Smooth muscle cell (in vitro differentiated cells): Measurements from ENCODE around the gene NTF3. TPM values are rescaled to one million over a fixed set of nuclear protein-coding genes. Genes with fewer than 3 reads are reported as not detected.

Source experiments
- DNase-seq: peaks from one replicate; lab custom pipeline; 2025; ENCODE audit not compliant: unreplicated experiment; lab: John Stamatoyannopoulos, UW
- H2AFZ ChIP-seq: fragments of 200-600 bp; sonication (generic); 2 replicates; pipeline ENCODE4 v1.6.0; 2016; ENCODE audit warnings: antibody characterized with exemption, low read depth, mild to moderate bottlenecking
- H3F3A ChIP-seq: fragments of 200-600 bp; sonication (generic); 2 replicates; pipeline ENCODE4 v1.6.0; 2017; ENCODE audit warnings: antibody characterized with exemption, low read depth
- H3K27ac ChIP-seq: fragments of 200-600 bp; sonication (generic); 2 replicates; pipeline ENCODE4 v1.5.1; 2016; ENCODE audit warnings: low read depth, mild to moderate bottlenecking
- H3K27me3 ChIP-seq: fragments of 200-600 bp; sonication (generic); 2 replicates; pipeline ENCODE4 v1.6.1; 2016; ENCODE audit warnings: low read depth, mild to moderate bottlenecking
- H3K36me3 ChIP-seq: fragments of 200-600 bp; sonication (generic); 2 replicates; pipeline ENCODE4 v1.5.1; 2016; ENCODE audit warnings: low read depth
- H3K4me1 ChIP-seq: fragments of 200-600 bp; sonication (generic); 2 replicates; pipeline ENCODE4 v1.5.1; 2016; ENCODE audit warnings: low read depth
- H3K4me2 ChIP-seq: fragments of 200-600 bp; sonication (generic); 2 replicates; pipeline ENCODE4 v1.6.0; 2016; ENCODE audit warnings: mild to moderate bottlenecking
- H3K4me3 ChIP-seq: fragments of 200-600 bp; sonication (generic); 2 replicates; pipeline ENCODE4 v1.5.1; 2016; ENCODE audit warnings: mild to moderate bottlenecking
- H3K79me2 ChIP-seq: fragments of 200-600 bp; sonication (generic); 2 replicates; pipeline ENCODE4 v1.6.0; 2016; ENCODE audit warnings: low read depth, mild to moderate bottlenecking
- H3K9ac ChIP-seq: fragments of 200-600 bp; sonication (generic); 2 replicates; pipeline ENCODE4 v1.6.0; 2016; ENCODE audit warnings: low read depth
- H3K9me3 ChIP-seq: fragments of 200-600 bp; sonication (generic); replicated peaks from 2 replicates; pipeline ENCODE4 v1.5.1; 2016; ENCODE audit warnings: low read depth
- H4K20me1 ChIP-seq: fragments of 200-600 bp; sonication (generic); 2 replicates; pipeline ENCODE4 v1.6.0; 2016; ENCODE audit warnings: low read depth
- WGBS: methylation state at CpG from one replicate; pipeline ENCODE4 v1.1.7; 2016; ENCODE audit warnings: low lambda C conversion rate; 5-methylcytosine and 5-hydroxymethylcytosine counted together
- polyA plus RNA-seq: library from polyadenylated mRNA; unstranded; fragments of >200 nt; fragmentation: Nextera tagmentation; extraction: Ambion mirVana; gene quantifications from 2 replicates; pipeline ENCODE4 v1.2.1, GENCODE V29; 2016
- total RNA-seq: library from RNA; depleted of rRNA; stranded (reverse); fragments of >200 nt; gene quantifications from 2 replicates; pipeline ENCODE4 v1.2.3, GENCODE V29; 2014
- TF ChIP-seq, protein P1 (sequence below): fragments of 200-600 bp; sonication (generic); IDR thresholded peaks from 2 replicates; pipeline ENCODE4 v1.5.1; 2017; ENCODE audit warnings: borderline replicate concordance, mild to moderate bottlenecking, antibody characterized with exemption; ENCODE audit not compliant: insufficient read depth, poor library complexity, severe bottlenecking

The NTF3 gene
- total and polyA plus RNA-seq, 2 experiments from 2014 or later = 1.1 to 3.4 TPM

DNA sequence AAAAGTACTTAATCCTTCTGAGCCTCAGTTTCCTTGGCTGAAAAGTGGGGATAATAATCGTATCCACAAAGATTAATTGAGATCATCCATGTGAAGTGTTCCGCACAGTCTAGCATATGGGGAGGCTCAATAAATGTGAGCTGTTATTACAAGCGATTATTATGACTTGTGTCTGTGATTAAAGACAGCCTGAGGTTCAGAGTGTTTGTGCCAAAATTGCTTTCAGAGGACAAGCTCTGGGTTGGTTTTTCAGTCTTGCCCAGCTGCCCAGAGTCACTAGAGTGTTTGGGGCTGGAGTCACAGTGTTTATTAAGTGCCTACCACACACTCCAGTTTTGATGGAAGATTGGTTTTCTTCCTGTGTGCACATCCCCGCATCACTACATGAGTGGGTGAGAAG lies 53.5 kb downstream of the NTF3 start:
- Histone ChIP-seq H3K9ac (no peak overlapping the region), H3K27me3 (no peaks in the 10 kb centered on the region), H3K4me3 (no peak overlapping the region), H4K20me1 (no peaks in the 10 kb centered on the region), H2AFZ (no peak overlapping the region), H3K36me3 (no peaks in the 10 kb centered on the region), H3K27ac (no peak overlapping the region), H3K79me2 (no peaks in the 10 kb centered on the region), H3F3A (no peaks in the 10 kb centered on the region), H3K4me1 (peaks cover 13% of the 10 kb centered on the region), H3K9me3 (no peaks in the 10 kb centered on the region), H3K4me2 (no peak overlapping the region)
- DNase-seq = no peak
- TF ChIP-seq, protein P1, sequence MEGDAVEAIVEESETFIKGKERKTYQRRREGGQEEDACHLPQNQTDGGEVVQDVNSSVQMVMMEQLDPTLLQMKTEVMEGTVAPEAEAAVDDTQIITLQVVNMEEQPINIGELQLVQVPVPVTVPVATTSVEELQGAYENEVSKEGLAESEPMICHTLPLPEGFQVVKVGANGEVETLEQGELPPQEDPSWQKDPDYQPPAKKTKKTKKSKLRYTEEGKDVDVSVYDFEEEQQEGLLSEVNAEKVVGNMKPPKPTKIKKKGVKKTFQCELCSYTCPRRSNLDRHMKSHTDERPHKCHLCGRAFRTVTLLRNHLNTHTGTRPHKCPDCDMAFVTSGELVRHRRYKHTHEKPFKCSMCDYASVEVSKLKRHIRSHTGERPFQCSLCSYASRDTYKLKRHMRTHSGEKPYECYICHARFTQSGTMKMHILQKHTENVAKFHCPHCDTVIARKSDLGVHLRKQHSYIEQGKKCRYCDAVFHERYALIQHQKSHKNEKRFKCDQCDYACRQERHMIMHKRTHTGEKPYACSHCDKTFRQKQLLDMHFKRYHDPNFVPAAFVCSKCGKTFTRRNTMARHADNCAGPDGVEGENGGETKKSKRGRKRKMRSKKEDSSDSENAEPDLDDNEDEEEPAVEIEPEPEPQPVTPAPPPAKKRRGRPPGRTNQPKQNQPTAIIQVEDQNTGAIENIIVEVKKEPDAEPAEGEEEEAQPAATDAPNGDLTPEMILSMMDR = no peak
- 76% methylated on average over 4 of the region's 4 CpGs for WGBS

- Histone ChIP-seq H3K9me3 (no peaks in the 10 kb centered on the region), H3K27ac (no peak overlapping the region), H3K36me3 (no peaks in the 10 kb centered on the region), H3K4me3 (no peak overlapping the region), H3F3A (no peaks in the 10 kb centered on the region), H3K4me2 (no peak overlapping the region), H2AFZ (no peak overlapping the region), H3K9ac (no peak overlapping the region), H3K4me1 (peaks cover 13% of the 10 kb centered on the region), H3K79me2 (no peaks in the 10 kb centered on the region), H4K20me1 (no peaks in the 10 kb centered on the region), H3K27me3 (no peaks in the 10 kb centered on the region)
- DNase-seq = no peak
- 70% methylated on average over 7 of the region's 7 CpGs for WGBS
- TF ChIP-seq, protein P1 = no peak
Observed at GRCh38 chr12:5487076-5487475, 55.2 kb downstream of the NTF3 start.

DNA sequence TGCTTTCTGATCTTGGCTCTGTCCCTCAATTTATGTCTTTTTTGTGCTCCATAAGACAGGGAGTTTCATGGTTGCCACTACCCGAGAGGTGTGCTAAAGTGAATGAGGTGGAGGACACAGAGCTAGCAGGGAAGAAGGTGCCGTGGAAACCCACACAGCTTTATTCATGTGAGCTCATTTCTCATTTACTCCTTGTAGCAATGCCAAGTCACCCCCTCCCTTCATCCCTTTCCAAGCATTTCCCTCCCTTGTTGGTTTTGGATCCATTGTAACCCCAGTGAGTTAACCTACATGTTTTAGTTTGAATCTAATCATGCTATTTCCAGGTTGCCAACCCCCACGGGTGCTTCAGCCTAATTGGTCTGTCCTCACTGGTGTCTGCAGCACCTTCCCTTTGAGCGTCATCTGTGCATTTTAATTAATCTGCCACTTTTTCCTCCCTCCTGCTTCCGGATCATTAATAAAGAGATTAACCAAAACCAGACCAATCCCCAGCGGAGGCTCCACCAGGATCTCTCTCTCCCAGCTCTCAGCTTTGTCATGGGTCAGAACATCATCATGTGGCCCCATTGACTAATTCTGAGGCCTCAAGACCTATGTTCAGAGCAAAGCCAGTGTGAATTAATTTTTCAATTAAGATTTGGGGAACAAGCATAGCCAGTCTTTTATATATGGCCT lies 56.2 kb downstream of the NTF3 start:
- Histone ChIP-seq H3K27me3 (no peaks in the 10 kb centered on the region), H3K36me3 (no peaks in the 10 kb centered on the region), H3K79me2 (no peaks in the 10 kb centered on the region), H3F3A (no peaks in the 10 kb centered on the region), H3K4me3 (no peak overlapping the region), H4K20me1 (no peaks in the 10 kb centered on the region), H3K27ac (no peak overlapping the region), H3K9ac (no peak overlapping the region), H3K4me1 (peaks cover 13% of the 10 kb centered on the region), H3K9me3 (no peaks in the 10 kb centered on the region), H3K4me2 (peak overlapping the region; percentile 37), H2AFZ (no peak overlapping the region)
- DNase-seq = no peak
- TF ChIP-seq, protein P1 = no peak
- 96% methylated on average over 6 of the region's 6 CpGs for WGBS

- Histone ChIP-seq H3K4me1 (peaks cover 13% of the 10 kb centered on the region), H3K4me2 (peak overlapping the region; percentile 37), H3K36me3 (no peaks in the 10 kb centered on the region), H3K79me2 (no peaks in the 10 kb centered on the region), H3K27ac (no peak overlapping the region), H2AFZ (no peak overlapping the region), H3K9me3 (no peaks in the 10 kb centered on the region), H3K9ac (no peak overlapping the region), H4K20me1 (no peaks in the 10 kb centered on the region), H3F3A (no peaks in the 10 kb centered on the region), H3K4me3 (no peak overlapping the region), H3K27me3 (no peaks in the 10 kb centered on the region)
- 13% methylated on average over 2 of the region's 2 CpGs for WGBS
- TF ChIP-seq, protein P1 = no peak
- DNase-seq = no peak
Observed at GRCh38 chr12:5488626-5488955, 56.7 kb downstream of the NTF3 start.
